Esophagus muscularis mucosa (tissue), 4 donors: ENCODE data around the gene MFN2. TPM values are rescaled to one million over a fixed set of nuclear protein-coding genes. Genes with fewer than 3 reads are reported as not detected.

ENCODE experiments used
- DNase-seq: peaks from one replicate; pipeline ENCODE4 v3.0.0-alpha.2; 2017; ENCODE audit errors: extremely low spot score
- H3K27ac ChIP-seq, 4 donors: fragments of 200-600 bp; sonication (generic); replicated peaks in 1 of 4; 1 replicate in 3 of 4; 2 replicates in 1 of 4; pipeline ENCODE4 v1.5.1; 2016 to 2019; ENCODE audit warnings: mild to moderate bottlenecking in 1 of 4
- H3K27me3 ChIP-seq, 4 donors: fragments of 200-600 bp; sonication (generic); one replicate each; pipeline versions ENCODE4 v1.5.1 to v1.6.0; 2016 to 2019
- H3K36me3 ChIP-seq, 4 donors: fragments of 200-600 bp; sonication (generic); one replicate each; pipeline ENCODE4 v1.5.1; 2016 to 2019
- H3K4me1 ChIP-seq, 4 donors: fragments of 200-600 bp; sonication (generic); one replicate each; pipeline ENCODE4 v1.5.1; 2016 to 2019
- H3K4me3 ChIP-seq, 4 donors: fragments of 200-600 bp; sonication (generic); 1 replicate in 2 of 4; 2 replicates in 2 of 4; pipeline ENCODE4 v1.5.1; 2016 to 2019; ENCODE audit warnings: mild to moderate bottlenecking in 4 of 4, moderate library complexity in 1 of 4
- H3K9me3 ChIP-seq, 4 donors: fragments of 200-600 bp; sonication (generic); 1 replicate in 3 of 4; 2 replicates in 1 of 4; pipeline ENCODE4 v1.5.1; 2016 to 2019
- EP300 ChIP-seq: sonication (generic); formaldehyde crosslinking; IDR thresholded peaks from one replicate; pipeline ENCODE4 v1.6.1; 2017; ENCODE audit warnings: antibody characterized with exemption
- POLR2A ChIP-seq: fragments of 450-650 bp; IDR thresholded peaks from one replicate; pipeline ENCODE4 v1.6.1; 2017; ENCODE audit warnings: antibody characterized with exemption, moderate library complexity, mild to moderate bottlenecking, low read depth
- POLR2AphosphoS5 ChIP-seq, 2 donors: sonication (generic); formaldehyde crosslinking; IDR thresholded peaks; one replicate each; pipeline ENCODE4 v1.6.1; 2017; ENCODE audit warnings: antibody characterized with exemption in 2 of 2
- WGBS: methylation state at CpG from one replicate; pipeline ENCODE4 v1.1.5; 2018; 5-methylcytosine and 5-hydroxymethylcytosine counted together
- intact Hi-C: fragments of 100-400 bp; cut with DNase I; formaldehyde crosslinking; loops from one replicate; pipeline ENCODE4 v1.15.1; 2023
- small RNA-seq, 3 donors: library from RNA; depleted of rRNA; stranded (forward); fragments of <200 nt; gene quantifications; one replicate each; pipeline ENCODE3, GENCODE V24; 2016
- total RNA-seq, 4 donors: library from RNA; depleted of rRNA; stranded (reverse); fragments of >200 nt; gene quantifications; one replicate each; pipeline versions ENCODE4 v1.1.0 to v1.2.1, GENCODE V29; 2016
- TF ChIP-seq, protein P1 (sequence below), 3 experiments: fragments of 200-600 bp in 2 of 3; fragments of 450-650 bp in 1 of 3; sonication (generic) in 2 of 3; IDR thresholded peaks; one replicate each; pipeline ENCODE4 v1.5.1; 2017 to 2019; ENCODE audit warnings: antibody characterized with exemption in 3 of 3, mild to moderate bottlenecking in 2 of 3, moderate library complexity in 1 of 3

Gene MFN2
- total RNA-seq, 4 donors from 2014 or later: 166 to 242 (median 191) TPM

DNA sequence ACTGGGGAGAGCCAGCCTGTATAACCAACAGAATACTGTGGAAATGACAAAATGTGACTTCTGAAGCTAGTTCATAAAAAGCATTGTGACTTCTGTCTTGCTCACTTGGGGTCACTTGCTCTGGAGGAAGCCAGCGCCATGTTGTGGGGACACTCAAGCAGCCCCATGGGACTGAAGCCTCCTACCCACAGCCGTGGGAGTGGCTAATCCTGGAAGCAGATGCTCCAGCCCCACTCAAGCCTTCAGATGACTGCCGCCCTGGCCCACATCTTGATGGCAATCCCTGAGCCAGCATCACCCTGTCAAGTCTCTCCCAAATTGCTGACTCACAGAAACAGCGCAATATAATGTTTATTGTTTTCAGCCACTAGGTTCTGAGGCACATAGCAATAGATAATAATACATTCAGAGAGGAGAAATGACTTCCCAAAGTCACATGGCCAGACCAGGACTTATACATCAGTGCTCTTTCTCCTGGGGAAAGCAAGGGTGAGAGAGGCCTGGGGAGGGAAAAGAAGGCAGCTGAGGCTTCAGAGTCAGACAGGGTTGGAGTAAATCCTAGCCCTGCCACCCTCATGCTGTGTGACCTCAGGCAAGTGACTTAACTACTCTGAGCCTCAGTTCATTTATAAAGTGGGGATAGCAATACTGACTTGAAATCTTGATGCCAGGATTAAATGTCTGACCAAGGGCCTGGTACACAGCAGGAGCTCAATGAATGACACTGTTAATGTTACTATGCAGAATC, 77.9 kb downstream of the MFN2 start:
- Histone ChIP-seq H3K4me1 (peaks cover under 1 to 7% (median 4%) of the 10 kb centered on the region in 4 donors), H3K27me3 (peaks cover 0 to 21% (median 4%) of the 10 kb centered on the region in 4 donors), H3K27ac (no peak overlapping the region), H3K36me3 (no peaks in the 10 kb centered on the region), H3K9me3 (peaks cover 0 to 7% (median 6%) of the 10 kb centered on the region in 4 donors), H3K4me3 (no peak overlapping the region)
- intact Hi-C loops: no loop called here
- no peak for DNase-seq
- 95% methylated on average over 4 of the region's 4 CpGs for WGBS
- no peak for TF ChIP-seq POLR2AphosphoS5 (IDR thresholded peaks at IDR 0.05)
- no peak for TF ChIP-seq EP300
- TF ChIP-seq POLR2A: no peak
- TF ChIP-seq, protein P1, sequence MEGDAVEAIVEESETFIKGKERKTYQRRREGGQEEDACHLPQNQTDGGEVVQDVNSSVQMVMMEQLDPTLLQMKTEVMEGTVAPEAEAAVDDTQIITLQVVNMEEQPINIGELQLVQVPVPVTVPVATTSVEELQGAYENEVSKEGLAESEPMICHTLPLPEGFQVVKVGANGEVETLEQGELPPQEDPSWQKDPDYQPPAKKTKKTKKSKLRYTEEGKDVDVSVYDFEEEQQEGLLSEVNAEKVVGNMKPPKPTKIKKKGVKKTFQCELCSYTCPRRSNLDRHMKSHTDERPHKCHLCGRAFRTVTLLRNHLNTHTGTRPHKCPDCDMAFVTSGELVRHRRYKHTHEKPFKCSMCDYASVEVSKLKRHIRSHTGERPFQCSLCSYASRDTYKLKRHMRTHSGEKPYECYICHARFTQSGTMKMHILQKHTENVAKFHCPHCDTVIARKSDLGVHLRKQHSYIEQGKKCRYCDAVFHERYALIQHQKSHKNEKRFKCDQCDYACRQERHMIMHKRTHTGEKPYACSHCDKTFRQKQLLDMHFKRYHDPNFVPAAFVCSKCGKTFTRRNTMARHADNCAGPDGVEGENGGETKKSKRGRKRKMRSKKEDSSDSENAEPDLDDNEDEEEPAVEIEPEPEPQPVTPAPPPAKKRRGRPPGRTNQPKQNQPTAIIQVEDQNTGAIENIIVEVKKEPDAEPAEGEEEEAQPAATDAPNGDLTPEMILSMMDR (IDR thresholded peaks at IDR 0.05): no peak

DNA sequence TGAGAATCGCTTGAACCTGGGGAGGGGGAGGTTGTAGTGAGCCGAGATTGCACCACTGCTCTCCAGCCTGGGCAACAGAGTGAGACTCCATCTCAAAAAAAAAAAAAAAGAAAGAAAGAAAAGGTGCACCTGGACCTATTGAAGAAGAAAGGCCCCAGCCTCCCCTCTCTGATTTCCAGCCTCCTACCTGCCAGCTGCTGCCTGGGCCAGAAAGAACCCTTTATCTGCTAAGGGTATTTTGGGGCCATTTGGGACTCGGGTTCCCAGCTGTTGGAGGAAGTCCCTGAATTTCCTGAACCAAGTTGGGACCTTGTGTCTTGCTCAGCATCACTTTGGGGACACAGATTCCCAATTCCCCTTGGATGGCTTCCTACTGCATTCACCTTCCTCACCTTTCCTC, 79.0 kb downstream of the MFN2 start:
- WGBS: 89% methylated on average over 3 of the region's 3 CpGs
- TF ChIP-seq EP300 (no peak), POLR2AphosphoS5 (IDR thresholded peaks at IDR 0.05) (no peak), POLR2A (no peak)
- TF ChIP-seq, protein P1 (IDR thresholded peaks at IDR 0.05): no peak
- DNase-seq: no peak
- Histone ChIP-seq H3K27me3 (peaks cover 0 to 32% (median 15%) of the 10 kb centered on the region in 4 donors), H3K4me1 (peaks cover 6 to 11% (median 10%) of the 10 kb centered on the region in 4 donors), H3K4me3 (no peak overlapping the region), H3K36me3 (no peaks in the 10 kb centered on the region), H3K9me3 (peaks cover 0 to 7% (median 6%) of the 10 kb centered on the region in 4 donors), H3K27ac (no peak overlapping the region)
- intact Hi-C loops: no loop called here

DNA sequence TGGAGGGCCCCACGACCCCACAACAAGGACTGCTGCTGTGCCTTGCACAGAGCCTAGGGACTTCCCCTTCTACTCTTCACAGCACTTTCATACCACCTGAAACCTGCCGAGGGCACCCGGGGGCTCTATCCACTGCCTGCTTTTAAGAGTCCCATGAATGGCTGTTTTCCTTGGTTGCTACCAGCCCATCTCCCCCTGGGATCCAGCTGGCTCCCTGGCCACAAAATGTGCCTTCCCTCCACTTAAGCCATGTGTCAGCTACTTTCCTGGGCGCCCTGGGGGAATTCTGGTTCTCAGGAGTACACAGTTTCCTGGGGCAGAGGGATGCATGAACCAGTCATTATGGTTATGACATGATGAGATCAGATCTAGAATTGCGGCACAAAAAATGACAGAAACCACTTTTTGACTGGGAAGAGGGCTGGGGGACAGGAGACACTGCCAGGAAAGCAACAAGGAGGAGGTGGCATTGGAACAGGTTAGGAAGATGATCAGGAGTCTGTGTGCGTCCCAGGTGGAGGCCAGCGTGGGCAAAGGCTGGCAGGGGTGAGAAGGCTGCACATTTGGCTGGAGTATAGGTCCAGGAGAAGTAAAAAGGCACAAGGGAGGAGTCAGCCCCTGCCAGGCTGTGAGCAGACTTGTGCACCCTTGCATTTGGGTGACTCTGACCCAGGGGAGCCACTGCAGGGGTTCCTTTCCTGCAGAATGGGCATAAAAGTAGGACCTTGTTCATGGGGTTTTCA, 79.6 kb downstream of the MFN2 start:
- no peak overlapping the region for H3K4me3 ChIP-seq
- DNase-seq: no peak
- peaks cover 6 to 11% (median 10%) of the 10 kb centered on the region in 4 donors for H3K4me1 ChIP-seq
- no peaks in the 10 kb centered on the region for H3K36me3 ChIP-seq
- H3K27ac ChIP-seq: no peak overlapping the region
- H3K9me3 ChIP-seq: peaks cover 0 to 7% (median 6%) of the 10 kb centered on the region in 4 donors
- WGBS: 76% methylated on average over 5 of the region's 7 CpGs
- intact Hi-C loops: no loop called here
- H3K27me3 ChIP-seq: peaks cover 0 to 39% (median 19%) of the 10 kb centered on the region in 4 donors
- TF ChIP-seq, protein P1 (IDR thresholded peaks at IDR 0.05): no peak
- TF ChIP-seq POLR2A (no peak), POLR2AphosphoS5 (IDR thresholded peaks at IDR 0.05) (no peak), EP300 (no peak)

DNA sequence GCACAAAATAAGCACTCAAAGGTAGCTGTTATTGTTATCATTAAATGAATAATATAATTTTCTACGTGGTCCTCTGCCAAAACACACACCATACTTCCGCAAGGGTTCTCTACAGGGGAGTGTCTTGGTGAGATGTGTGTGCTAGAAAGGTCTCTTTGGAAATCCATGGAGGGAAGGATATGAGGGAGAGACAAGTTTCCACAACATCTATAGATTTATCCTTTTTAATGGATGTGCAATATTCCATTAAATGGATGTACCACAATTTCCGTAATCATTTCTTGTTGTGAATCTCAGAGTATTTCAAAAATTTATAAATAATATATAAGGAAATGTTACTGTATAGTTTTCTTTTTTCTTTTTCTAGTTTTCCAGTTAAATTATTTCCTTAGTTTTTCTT, 80.3 kb downstream of the MFN2 start:
- no peak overlapping the region for H3K4me3 ChIP-seq
- DNase-seq: no peak
- peaks cover 0 to 7% (median 6%) of the 10 kb centered on the region in 4 donors for H3K9me3 ChIP-seq
- intact Hi-C loops: no loop called here
- peaks cover 6 to 11% (median 10%) of the 10 kb centered on the region in 4 donors for H3K4me1 ChIP-seq
- H3K27ac ChIP-seq: no peak overlapping the region
- peaks cover 0 to 44% (median 19%) of the 10 kb centered on the region in 4 donors for H3K27me3 ChIP-seq
- H3K36me3 ChIP-seq: no peaks in the 10 kb centered on the region
- WGBS: 96% methylated on average over 3 of the region's 3 CpGs
- no peak for TF ChIP-seq EP300
- no peak for TF ChIP-seq POLR2AphosphoS5 (IDR thresholded peaks at IDR 0.05)
- no peak for TF ChIP-seq POLR2A
- TF ChIP-seq, protein P1 (IDR thresholded peaks at IDR 0.05): no peak

Small RNA genes within 50 kb of the gene (small RNA-seq; reads per million reads assigned to genes)
- gene AL096840.1 (0 reads per million in 3 donors), gene MIR6729 (0 reads per million in 3 donors), gene RF00019 (0 reads per million in 3 donors), gene RN7SL649P (0 reads per million in 3 donors)

Other genes starting within 250 kb of the MFN2 start
- gene AGTRAP, start 244.3 kb upstream of the MFN2 start, total RNA-seq: 10 to 100 TPM; 31.6 to 73.4 (median 45.6) TPM
- 1 to 10 TPM in 2 of 4 donors, not detected in 2; 2.3 to 4.3 TPM for gene C1orf167, start 218.3 kb upstream of the MFN2 start, total RNA-seq
- 10 to 100 TPM; 23.4 to 38.6 (median 26.8) TPM for gene MTHFR, start 174.5 kb upstream of the MFN2 start, total RNA-seq
- gene CLCN6, start 174.3 kb upstream of the MFN2 start, total RNA-seq: 10 to 100 TPM; 12.5 to 19.7 (median 15.5) TPM
- gene NPPA, start 132.7 kb upstream of the MFN2 start, total RNA-seq: 1 to 10 TPM in 1 of 4 donors, not detected in 3; 1.7 TPM
- gene NPPB, start 121.5 kb upstream of the MFN2 start, total RNA-seq: not detected
- gene KIAA2013, start 54.0 kb upstream of the MFN2 start, total RNA-seq: 100 to 1,000 TPM in 2 of 4 donors, 10 to 100 TPM in 2; 77.7 to 145 (median 104) TPM
- 100 to 1,000 TPM in 1 of 4 donors, 10 to 100 TPM in 3; 67.5 to 111 (median 75.0) TPM for gene PLOD1, start 45.7 kb upstream of the MFN2 start, total RNA-seq
- gene MIIP, start 39.1 kb downstream of the MFN2 start, total RNA-seq: 10 to 100 TPM; 30.7 to 52.3 (median 39.8) TPM
- gene TNFRSF8, start 82.9 kb downstream of the MFN2 start, total RNA-seq: 1 to 10 TPM in 3 of 4 donors, under 1 TPM in 1; 0.83 to 2.8 (median 2.3) TPM
- gene TNFRSF1B, start 186.5 kb downstream of the MFN2 start, total RNA-seq: 10 to 100 TPM; 15.4 to 55.5 (median 32.4) TPM
- 10 to 100 TPM; 67.8 to 93.3 (median 85.4) TPM for gene VPS13D, start 249.6 kb downstream of the MFN2 start, total RNA-seq